Panc1 (cell line): Measurements from ENCODE around the gene SLC16A1.

Experiments used
- POLR2AphosphoS5 ChIP-seq: IDR thresholded peaks from 2 replicates; pipeline ENCODE4 v1.6.1; 2012; ENCODE audit warnings: mild to moderate bottlenecking, low read depth, low read length, moderate library complexity
- REST ChIP-seq, 2 experiments: IDR thresholded peaks; 2 replicates each; pipeline ENCODE4 v1.6.1; 2011 to 2012; ENCODE audit warnings: low read depth in 2 of 2, control low read depth in 1 of 2, low read length in 1 of 2, mild to moderate bottlenecking in 1 of 2, moderate library complexity in 1 of 2; ENCODE audit not compliant: insufficient read depth in 1 of 2
- TF ChIP-seq, protein P1 (sequence below): fragments of 450-650 bp; IDR thresholded peaks from 2 replicates; pipeline ENCODE4 v1.5.1; 2017; ENCODE audit warnings: mild to moderate bottlenecking

DNA sequence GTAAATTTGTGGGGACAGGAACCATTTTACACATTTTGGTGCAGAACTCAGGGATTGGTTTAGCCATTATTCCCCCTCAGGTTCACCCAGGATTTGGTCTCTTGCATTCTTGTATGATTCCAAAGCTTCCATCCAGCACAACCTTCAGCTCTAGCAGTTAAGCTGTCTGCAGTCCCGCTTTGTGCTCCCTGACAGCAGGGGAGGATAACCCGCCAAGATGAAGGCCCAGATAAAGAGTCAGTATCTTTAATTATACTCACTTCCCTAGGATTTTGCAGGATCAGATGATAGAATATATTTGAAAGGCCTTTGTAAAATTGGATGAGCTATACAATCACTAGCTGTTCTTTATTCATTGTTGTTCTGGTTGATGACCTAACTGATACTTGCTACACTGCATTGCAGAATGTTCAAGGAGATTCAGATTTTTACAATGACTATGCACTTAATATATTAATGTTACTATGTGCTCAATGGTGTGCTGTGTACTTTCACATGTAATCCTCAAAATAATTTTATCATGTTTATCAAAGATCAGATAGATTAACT lies 49.8 kb downstream of the SLC16A1 start:
- TF ChIP-seq, protein P1, sequence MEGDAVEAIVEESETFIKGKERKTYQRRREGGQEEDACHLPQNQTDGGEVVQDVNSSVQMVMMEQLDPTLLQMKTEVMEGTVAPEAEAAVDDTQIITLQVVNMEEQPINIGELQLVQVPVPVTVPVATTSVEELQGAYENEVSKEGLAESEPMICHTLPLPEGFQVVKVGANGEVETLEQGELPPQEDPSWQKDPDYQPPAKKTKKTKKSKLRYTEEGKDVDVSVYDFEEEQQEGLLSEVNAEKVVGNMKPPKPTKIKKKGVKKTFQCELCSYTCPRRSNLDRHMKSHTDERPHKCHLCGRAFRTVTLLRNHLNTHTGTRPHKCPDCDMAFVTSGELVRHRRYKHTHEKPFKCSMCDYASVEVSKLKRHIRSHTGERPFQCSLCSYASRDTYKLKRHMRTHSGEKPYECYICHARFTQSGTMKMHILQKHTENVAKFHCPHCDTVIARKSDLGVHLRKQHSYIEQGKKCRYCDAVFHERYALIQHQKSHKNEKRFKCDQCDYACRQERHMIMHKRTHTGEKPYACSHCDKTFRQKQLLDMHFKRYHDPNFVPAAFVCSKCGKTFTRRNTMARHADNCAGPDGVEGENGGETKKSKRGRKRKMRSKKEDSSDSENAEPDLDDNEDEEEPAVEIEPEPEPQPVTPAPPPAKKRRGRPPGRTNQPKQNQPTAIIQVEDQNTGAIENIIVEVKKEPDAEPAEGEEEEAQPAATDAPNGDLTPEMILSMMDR = no peak
- TF ChIP-seq POLR2AphosphoS5 (no peak), REST (IDR thresholded peaks at IDR 0.05; ENCODE audit: insufficient read depth in 1 of 2, low read depth in 2 of 2, low read length in 1 of 2) (no peak)
